ENCODE measurements around the gene CRABP2.

The CRABP2 gene

DNA sequence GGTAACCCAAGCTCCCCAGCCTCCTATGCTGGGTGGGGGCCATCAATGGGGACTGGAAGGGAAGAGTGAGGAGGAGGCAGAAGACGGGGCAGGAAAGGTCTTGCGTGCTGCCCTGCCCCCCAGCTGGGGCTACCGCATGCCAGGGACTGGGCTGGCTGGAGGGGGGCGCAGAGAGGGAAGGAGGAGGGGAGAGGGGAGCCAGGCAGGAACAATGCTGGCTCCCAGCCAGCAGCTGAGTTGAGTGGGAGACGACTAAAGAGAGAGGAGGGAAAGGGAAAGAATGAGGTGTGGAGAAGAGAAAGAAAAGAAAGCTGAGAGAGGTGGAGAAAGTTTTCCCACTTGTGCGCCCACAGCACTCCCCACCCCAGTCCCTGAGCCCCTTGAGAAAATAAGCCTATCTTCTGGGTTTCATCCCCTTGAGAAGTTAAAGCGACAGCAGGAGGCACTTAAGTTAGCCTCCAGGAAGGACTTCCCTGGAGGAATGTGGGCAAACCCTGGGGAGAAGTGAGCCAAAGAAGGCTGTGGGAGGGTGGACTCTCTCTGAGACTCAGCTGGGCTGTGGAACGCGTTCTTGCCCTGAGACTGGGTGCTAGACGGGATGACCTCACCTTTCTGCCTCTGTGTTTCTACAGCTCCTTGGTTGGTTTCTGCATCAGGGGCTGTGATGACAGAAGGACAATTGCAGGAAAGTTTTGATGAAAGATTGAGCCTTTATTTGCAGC, 15.3 kb downstream of the CRABP2 start:
- no peak for DNase-seq

DNA sequence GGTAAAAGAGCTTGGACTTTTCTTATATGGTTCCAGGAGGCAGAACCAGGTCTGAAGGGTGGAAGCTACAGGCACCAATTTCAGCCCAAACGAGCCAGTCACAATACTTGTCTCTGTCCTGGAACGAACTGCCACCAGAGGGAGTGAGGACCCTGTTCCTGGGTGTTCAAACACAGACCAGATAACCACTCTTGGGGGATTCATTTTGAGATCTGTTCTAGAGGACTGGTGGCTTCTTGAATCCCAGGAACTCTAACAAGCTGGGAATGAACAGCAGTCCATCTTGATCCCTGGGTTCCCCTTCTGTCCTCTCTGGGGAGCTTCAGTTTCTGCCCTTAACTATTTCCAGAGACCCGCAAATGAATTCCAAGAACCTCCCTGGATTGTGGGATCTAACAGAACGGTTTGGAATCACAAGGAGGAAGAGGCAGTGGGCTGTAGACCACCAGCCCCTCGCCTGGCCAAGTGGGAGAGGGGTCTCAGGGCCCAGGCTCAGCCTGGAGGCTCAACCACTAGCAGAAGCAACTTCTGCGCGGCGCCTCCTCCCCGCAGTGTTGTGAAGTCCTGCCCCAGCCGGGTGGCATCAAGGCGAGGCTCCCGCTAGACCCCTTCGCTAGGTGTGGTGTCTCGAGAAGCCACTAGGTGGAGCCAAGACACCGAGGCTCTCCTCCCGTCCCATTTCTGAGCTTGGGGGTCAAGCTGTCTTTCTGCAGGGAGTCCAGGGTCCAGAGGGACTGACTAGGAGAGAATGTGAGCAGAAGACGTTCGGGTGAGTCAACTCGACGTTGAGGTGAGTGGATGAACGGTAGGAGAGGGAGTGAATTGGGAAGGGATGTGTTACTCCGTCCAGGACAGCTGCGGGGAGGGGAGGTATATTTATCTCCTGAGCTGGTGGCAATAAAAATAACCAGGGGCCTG, 16.1 kb downstream of the CRABP2 start:
- DNase-seq: peak; percentile 53 to 72 (median 64)

DNA sequence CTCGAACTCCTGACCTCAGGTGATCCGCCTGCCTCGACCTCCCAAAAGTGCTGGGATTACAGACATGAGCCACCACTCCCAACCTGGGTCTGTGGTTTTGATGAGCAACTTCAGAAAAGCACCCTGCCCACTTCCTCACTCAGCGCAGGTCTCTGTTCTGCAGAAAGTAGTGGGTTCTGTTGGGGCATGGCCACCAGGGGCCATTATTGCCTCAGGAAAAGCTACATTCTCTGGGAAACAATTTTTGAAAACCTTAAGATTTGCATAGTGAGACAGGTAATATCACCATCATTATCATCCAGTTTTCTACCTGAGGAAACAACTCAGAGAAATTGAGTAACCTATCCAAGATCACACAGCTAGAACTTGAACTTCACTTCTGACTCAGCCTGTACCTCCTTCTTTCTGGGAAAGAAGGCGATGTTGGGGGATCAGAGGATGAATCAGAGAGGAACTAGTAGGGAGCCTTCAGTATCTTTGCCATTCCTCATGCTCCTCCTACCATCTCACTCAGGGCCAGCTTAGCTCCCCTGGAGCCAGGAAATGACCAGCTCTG, 21.1 kb downstream of the CRABP2 start:
- peak in 1 of 5 donors; percentile 62 for DNase-seq

DNA sequence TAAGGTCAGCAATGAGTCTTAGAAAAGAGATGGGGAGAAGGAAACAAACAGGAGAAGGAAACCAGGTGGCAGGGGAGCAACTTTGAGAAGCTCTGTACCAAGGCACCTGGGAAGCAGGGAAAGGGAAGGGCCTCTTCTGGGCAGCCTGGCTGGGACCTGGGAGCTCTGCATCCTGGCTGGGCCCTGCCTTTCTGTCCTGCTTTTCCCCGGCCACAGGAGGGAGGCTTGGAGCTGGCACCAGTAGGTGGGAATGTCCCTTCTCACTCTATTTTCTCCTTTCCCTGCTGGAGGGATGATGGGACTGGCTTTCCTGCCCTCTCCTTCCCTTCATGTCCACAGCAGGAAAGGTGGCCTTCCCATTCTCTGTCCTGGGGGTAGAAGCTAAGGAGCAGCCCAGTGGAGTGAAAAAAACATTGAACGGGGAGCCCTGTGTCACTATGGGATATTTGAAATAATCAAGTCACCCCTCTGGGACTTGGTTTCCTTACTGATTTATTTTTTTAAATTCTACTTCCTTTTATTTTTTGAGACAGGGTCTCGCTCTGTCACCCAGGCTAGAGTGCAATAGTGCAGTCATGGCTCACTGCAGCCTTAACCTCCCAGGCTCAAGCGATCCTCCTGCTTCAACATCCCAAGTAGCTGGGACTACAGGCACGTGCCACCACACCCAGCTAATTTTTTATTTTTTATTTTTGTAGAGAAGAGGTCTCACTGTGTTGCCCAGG, 23.1 kb downstream of the CRABP2 start:
- no peak for DNase-seq

DNA sequence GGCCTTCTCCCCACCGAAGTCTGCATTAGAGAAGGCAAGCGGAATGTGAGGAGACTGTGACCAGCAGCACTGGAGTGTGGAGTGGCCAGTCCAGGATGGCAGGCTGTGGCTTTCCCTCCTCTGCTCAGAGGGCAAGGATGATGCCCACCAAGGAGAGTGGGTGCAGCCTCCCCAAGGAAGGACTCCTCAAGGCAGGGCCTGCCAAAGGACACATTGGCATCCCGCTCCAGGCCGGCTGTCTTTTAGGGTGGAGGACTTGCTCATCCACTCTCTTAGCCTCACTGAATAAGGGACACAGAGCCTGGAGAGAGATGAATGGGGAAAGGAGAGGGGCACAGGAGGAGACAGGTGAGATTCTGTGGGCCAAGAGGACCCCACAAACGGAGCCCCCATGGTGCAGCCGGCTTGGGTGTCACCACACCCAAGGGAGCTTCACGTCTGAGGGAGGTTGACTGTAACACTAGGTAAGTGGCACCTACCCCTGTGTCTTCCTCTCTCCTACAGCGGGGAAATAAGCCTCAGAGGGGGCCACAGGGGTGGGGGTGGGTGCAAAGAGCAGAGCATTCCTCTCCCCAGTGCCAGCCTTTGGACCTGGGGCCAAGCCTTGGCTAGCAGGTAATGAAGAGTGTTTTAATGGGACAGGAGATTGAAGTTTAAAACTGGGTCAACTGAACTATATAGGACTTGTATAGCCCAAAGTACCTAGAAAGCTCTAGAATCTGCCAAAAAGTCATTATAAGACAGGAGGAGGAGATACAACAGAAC, 24.0 kb downstream of the CRABP2 start:
- no peak for DNase-seq

DNA sequence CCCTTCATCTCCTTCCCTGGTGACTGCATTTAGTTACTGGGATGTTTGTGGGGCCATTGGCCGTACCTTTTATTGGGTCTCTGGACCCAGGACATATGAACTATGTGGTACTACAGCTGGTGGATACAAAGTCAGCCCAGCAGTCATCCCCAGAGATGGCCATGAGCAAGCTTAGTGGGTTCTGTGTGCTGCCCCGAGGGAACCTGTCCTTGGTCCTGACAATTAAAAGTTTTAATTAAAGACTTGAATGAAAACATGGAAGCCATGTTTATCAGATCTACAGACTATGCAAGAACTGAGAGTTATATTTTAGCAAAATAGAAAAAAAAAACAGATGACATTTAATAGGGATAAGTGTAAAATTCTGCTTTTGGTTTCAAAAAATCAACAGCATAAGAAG, 25.3 kb downstream of the CRABP2 start:
- DNase-seq: no peak

DNA sequence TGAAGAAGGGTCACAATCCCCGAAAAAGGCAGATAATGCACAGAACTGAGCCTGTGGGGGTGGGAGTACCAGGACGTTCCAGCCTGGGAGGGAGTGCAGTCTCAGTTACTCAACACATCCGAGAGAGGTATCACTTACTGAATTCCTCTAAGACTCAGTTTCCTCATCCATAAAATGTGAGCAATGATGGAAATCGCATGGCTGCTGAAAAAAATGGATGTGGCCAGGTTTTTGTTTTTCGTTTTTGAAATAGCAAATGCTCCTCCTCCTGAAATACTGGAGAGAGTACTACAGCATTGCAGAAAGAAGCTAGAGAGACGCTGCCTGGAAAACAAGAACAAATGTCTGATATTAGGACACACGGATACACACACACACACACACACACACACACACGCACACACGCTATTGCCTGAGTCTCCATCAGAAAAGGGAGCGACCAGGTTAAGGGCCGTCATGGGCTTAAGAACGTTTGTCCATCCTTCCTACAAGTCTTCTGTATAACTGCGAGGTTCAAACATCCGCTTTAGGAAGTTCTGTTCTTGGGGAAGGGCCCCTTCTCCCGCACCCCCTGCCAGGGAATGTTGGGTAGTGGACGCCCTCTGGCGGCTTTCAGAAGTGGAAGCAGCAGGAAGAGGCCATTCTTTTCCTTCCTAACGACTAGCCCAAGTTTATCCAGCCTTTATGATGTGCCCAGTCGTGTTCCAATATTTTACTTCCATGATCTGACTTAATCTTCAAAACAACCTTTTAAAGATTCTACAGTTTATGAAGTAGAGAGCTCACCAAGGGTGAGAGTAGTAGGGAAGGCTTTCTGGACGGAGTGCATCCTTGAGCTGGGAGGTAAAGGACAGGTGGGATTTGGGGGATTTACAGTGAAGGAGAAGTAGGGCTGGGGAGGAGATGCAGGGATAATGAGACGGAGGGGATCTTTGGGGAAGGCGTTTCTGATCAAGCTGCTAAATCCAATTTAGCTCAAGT, 27.5 kb downstream of the CRABP2 start:
- DNase-seq: peak in 1 of 5 donors; percentile 28

DNA sequence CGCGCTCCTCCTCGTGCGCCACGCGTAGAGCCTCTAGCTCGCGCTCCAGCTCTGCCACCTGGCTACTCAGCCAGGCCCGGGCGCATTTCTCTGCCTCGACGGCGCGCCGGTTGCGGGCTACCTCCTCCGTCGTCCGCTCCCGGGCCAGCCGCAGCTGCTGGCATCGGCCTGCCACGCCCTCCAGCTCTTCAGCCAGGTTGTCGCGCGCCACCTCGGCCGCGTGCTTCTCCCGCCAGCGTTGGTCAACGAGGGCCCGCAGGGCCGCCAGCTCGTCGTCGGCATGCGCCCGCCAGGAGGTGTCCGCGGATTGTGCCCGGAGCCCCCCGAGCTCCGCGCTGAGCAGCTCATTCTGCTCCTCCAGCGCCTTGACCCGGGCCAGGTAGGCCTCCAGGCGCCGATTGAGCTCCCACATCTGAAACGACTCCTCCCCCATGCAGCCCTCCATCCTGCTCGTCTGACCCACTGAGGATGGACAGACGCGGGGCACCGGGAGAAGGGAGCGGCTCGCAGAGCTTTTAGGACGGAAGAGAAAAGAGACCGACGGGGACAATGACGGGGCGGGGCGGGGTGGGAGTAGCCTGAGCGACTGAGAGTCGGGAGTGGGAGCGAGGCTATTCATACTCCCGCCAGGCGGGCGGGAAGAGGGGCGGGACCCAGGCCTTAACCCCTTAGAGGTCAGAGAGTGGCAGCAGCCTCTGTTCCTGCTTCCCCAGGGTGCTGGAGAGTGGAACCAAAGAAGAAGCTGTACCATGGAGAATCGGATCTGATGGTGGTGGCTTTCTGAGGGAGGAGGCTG, 28.4 kb downstream of the CRABP2 start, which contains the start of gene NES:
TSS of gene NES (minus strand) at position 588 of the 796 bp plus-strand sequence. CDS start at position 445, 143 bp downstream.
- no peak for DNase-seq

DNA sequence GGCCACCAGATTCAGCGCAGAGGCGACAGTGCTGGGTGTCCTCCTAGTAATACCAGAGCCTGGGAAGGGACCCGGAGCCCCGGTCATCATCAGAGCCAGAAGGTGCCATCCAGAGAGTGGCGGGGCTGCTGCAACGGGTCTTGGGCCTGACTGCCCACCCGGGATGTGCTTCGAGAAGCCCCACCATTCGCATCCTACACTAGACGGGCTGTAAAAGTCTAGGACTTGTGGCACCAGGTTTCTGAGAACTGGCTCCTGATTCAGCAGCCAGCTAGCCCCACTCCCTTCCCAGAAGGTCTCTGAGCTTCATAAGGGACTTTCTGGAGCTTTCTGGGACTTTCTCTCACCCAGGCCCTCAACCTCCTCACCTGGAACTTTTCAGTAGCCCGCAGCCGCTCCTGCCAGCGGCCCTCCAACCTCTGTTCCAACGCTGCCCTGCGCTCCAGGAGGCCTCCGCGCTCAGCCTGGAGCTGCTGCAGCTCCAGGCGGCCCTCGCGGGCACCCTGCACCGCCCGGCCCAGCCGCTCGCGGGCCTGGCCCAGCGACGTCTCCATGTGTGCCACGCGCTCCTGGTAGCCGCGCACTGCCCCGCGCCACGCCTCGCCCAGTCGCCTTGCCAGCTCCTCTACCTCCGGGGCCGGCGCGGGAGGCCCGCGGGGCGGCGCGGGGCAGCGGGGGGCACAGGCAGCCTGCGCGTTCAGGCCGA, 29.1 kb downstream of the CRABP2 start:
- no peak for DNase-seq

DNA sequence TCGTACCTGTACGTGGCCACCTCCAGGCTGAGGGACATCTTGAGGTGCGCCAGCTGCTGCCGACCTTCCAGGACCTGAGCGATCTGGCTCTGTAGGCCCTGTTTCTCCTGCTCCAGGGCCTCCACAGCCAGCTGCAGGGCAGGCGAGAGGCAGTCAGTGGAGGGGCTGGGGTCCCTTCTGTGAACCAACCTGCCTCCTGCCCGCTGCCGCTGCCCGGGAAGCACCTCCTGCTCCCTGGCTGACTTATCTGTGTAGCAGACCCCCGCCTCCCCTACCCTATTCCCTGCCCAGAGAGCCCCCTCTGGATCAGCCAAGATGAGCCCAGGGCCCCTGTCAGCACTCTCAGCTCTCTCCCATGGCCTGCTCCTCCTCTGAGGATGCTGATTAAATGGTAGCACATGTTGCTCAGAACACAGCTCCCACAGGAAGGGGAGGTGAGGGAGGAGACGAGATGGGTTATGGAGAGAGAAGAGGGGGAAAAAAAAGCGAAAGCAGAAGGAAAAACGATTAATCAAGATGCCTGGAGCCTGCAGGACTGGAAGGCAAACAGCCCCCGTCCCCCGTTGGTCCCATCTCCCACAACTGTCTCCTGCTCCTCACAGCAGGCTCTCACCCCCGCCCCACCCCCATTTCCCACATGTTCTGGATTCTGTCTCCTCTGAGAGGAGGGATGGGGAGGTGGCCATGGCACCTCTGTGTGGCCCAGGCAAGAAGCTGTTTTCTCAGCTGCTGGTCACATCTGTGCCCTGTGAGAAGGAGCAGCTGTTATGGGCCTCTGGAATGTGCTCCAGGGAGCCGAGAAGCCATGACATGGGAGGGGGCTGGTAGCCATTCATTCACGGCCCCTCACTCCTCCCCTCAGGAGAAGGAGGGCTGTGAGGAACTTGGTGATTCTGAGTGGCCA, 29.9 kb downstream of the CRABP2 start:
- no peak for DNase-seq

DNA sequence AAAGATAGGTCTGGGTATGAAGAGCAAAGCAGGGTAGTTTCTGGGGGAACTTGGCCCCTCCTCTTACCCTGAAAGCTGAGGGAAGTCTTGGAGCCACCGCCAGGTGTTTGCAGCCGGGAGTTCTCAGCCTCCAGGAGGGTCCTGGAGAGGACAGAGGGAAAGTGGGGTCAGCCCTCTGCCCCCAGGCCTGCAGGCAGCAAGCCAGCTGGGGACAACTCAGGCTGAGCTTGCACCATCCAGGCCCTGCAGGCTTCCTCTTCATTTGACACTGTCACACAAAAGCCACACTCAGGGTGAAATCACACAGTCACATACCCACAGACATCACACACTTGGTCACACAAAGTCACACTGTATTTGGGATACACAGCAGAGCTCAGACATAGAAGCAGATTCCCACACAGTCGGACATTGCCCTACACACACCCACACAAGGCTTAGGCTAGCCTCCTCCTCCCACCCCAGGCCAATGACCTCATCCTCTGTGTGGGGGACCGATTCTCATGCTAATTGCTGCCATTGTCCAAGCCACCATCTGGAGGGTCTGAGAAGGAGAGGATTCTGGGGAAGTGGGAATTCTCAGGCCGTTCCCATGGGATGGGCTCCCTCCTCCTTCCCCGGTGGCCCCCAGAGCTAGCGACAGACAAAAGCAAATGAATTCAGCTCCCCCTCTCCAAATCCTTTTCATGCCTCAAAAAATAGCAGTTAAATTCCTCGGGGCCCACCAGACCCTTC, 31.8 kb downstream of the CRABP2 start:
- no peak for DNase-seq

DNA sequence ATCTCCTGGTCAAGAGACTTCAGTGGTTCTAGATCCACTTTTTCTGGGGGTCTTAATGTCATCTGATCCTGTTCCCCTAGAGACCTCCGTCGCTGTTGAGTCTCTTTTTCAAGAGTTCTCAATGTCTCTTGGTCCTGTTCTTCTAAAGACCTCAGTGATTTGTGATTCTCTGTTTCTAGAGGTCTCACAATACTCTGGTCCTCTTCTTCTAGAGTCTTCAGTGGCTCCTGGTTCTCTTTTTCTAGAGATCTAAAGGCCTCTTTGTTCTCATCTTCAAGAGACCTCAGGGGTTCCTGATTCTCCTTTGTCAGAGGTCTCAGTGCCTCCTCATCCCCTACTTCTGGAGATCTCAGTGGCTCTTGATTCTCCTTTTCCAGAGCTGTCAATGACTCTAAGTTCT, 33.6 kb downstream of the CRABP2 start:
- no peak for DNase-seq

DNA sequence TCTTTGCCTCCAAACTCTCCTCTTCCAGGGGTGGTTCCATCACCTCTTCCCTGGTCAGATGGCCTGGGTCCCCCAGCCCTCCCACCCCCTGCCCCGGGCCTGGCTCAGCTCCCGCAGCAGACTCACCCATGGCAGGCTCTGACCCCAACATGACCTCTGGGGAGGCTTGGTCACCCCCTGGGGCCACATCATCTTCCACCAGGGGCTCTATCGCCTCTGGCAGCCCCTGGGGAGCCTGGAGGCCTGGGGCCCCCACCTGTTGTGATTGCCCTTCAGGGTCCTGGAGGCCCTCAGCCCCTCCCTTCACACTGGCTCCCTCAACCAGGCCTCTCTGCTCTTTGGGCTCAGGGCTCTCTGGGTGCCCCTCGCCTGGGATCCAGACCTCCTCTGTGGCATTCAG, 34.6 kb downstream of the CRABP2 start:
- no peak for DNase-seq

DNA sequence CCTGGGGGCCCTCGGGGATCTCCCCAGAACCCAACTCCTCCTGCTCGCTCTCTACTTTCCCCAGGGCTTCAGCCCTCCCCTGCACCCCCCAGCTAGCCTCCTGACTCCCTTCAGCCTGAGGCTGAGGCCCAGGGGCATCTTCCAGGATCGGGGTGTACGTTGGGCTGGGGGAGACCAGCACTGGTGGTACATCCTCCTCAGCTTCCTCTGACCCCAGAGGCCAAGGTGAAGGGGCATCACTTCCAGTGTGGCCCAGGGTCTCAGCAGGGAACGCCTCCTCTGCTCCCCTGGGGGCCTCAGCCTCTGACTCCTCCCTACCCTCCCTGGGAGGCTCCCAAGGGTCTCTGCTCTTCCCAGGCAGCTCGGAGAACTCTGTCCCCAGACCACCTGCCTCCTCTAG, 35.0 kb downstream of the CRABP2 start:
- DNase-seq: no peak

DNA sequence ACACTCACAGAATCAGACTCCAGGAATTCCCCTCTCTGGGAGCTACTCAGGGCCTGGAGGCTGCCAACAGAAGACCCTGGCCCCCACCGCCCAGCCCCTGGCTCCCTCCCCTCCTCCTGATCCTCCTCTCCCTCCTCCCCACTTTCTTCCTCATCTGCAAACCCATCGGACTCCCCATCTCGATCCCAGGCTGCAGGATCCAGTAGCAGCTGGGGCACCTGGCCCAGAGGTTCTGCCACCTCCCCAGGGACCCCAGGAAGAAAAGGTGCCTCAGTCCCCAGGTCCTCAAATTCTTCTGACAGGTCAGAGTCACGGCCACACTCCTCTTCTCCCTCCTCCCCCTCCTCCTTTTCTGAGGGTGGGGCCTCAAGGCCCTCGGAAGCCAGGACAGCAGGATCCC, 35.6 kb downstream of the CRABP2 start:
- DNase-seq: no peak

DNA sequence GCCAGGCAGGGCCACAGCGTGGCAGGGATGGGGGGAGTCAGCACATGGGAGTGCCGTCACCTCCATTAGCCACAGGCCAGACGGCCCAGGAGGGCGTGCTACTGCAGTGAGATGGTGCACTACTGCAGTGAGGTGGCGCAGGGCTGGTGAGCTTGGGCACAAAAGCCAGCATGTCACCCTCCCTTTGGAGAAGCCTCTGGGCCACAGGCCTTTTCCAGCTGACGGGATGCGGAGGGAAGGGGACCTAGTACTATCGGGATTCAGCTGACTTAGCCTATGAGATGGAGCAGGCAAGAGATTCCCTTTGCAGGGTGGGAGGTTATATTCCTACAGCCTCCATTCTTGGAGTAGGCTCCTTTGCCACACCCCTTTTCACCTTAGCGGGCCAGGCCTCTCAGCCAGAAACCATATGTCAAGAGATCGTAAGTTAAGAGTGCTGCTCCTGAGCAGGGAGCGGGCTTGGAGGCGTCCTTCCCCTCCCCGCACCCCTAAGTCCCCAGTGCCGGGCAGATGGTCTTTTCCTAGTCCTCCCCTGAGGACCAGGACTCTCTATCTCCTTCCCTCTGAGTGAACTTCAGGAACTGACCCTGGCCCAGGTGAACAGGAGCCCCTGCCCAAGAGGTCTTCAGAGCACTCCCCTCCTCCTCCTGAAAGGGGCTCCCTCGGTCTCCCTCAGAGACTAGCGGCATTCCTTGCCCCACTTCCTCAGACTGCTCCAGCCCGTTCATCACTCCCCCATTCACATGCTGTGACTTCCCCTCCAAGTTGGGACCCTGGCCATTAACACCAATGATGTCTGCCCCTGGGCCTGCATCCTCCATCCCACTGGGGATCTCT, 36.4 kb downstream of the CRABP2 start:
- DNase-seq: no peak
